GM18519 (cell line): Measurements from ENCODE around the gene ATG4A.

Experiments
- ATAC-seq: cut with Tn5 transposase; IDR thresholded peaks from one replicate; pipeline ENCODE4 v1.9.1; 2021; ENCODE audit warnings: mild to moderate bottlenecking, moderate library complexity; ENCODE audit not compliant: unreplicated experiment, low FRiP score

ATG4A gene

GRCh38 chrX:108091264-108091877 is at the start of gene ATG4A, which contains the start of gene PSMD10:
TSS of gene ATG4A (plus strand) at chrX:108091778. CDS start at chrX:108091827, 49 bp downstream.
TSS of gene PSMD10 (minus strand) at chrX:108091542. CDS start at chrX:108091520, 22 bp downstream.
- ATAC-seq: peak; percentile 93

DNA sequence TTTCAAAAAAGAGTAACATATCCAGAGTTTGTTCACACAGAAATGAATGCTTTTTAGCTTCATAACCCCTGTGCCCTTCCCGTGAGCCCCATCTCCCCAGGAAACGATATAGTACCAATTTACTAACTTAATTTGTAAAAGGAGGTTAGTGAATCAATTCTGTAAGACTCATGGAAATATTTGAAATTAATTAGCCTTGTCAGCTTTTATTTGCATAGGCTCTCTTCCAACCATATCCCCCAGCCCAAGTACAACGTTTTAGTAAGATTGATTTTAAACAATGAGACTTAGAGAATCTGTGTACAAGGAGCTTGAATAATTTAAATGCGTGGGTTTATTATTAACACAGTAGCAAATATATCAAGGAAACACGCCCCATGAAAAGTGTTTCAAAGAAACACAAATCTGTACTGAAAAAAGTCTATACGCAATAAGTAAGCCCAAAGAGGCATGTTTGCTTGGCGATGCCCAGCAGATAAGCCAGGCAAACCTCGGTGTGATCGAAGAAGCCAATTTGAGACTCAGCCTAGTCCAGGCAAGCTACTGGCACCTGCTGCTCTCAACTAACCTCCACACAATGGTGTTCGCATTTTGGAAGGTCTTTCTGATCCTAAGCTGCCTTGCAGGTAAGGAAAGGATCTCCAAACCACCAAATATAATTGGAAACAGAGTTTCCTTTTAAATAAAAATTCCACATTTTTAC is 46.9 kb upstream of the ATG4A start, which contains the start of gene VSIG1:
Gene VSIG1 (plus strand): TSS at position 512 of the 703 bp plus-strand sequence. CDS start 66 bp downstream, at position 578.
- ATAC-seq: no peak

DNA sequence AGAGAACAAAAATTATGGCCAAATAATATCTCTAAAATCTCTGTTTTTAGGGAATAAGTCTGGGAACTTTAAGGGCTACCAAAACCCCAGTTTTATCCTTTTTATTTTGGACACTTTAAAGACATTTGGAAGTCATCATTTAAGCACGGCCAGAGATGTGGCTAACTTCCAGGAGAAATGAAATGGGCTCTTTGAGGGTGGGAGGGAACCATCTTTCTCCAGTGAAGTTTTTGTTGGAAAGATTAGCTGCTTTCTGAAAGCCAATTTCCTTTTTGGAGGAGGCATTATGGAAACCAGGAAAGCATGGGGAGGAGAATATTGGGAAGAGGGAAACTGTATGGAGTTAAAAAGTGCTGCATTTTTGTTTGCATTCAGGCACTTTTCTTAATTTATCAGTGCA is 41.9 kb upstream of the ATG4A start:
- ATAC-seq: no peak

DNA sequence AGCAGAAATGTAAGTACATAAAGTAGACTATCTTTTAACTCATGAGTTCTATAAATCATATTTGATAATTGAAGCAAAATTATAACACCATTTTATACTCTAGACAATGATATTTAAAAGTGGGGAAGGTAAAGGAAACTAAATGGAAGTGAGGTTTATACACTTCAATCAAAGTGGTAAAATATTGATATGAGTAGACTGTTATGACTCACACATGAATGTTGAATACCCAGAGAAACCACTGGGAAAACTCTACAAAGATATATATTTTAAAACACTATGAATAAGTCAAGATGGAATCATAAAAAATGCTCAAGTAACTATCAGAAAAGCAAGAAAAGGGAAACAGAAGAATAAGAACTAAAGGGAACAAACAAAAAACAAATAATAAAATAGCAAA is 38.4 kb upstream of the ATG4A start:
- ATAC-seq: no peak

GRCh38 chrX:108055546-108055945 is 36.0 kb upstream of the ATG4A start:
- ATAC-seq: no peak

GRCh38 chrX:108059801-108060200 is 31.8 kb upstream of the ATG4A start:
- ATAC-seq: no peak

- ATAC-seq: no peak
These were observed 27.6 kb upstream of the ATG4A start for GRCh38 chrX:108064001-108064400.

DNA sequence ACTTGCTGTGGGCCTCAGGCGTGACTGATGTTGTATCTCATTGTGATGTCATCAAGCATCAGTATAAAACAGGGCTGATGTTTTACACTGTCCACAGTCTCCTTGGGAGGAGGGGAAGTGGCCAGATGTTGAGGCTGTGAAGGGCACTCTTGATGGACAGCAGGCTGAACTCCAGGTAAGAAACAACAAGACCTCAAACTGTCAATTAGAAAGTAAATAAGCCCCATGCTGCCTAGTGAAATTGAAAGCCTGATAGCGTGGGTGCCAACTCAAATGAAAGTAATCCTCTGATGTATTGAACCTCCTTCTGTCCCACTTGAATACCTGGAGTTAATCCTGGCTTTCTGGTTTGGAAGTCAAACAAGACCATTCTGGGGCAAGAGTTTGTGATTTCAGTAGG is 27.0 kb upstream of the ATG4A start:
- ATAC-seq: no peak

DNA sequence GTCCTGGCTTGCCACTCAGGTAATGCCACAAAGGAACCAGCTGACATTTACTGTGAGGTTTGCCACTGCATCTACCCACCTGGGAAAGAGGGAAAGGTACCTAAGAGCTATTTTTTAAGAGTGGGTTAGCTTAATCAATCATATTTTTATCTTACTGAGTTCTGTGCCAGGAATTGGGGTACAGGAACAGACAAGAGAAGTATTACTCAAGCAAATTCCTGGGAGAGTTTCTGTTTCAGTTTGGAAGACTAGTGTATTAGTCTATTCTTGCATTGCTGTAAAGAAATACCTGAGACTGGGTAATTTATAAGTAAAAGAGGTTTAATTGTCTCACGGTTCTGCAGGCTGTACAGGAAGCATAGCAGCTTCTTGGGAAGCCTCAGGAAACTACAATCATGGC is 23.5 kb upstream of the ATG4A start:
- no peak for ATAC-seq

- ATAC-seq: no peak
These were observed 20.7 kb upstream of the ATG4A start for GRCh38 chrX:108070891-108071290.

GRCh38 chrX:108071578-108071977 is 20.0 kb upstream of the ATG4A start:
- no peak for ATAC-seq

GRCh38 chrX:108072746-108073145 is 18.8 kb upstream of the ATG4A start:
- ATAC-seq: no peak

DNA sequence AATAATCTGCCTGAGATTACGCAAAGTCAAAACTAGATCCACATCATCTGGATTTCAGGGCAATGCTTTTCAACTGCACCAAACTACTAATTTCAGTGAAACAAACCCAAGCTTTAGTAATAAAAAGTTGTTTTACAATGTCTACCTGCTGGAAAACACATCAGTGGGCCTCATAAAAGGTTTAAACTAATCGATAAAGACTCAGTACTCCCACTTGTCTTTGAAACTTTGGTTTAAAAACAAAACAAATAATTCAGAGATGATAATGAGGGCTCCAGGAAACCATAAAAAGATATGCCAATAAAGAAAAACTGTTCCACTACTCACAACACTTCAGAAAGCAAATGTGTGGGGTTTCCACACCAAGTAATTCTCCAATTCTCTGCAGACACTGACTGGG is 10.5 kb upstream of the ATG4A start:
- ATAC-seq: no peak

GRCh38 chrX:108087792-108088191 is 3.8 kb upstream of the ATG4A start:
- ATAC-seq: no peak

DNA sequence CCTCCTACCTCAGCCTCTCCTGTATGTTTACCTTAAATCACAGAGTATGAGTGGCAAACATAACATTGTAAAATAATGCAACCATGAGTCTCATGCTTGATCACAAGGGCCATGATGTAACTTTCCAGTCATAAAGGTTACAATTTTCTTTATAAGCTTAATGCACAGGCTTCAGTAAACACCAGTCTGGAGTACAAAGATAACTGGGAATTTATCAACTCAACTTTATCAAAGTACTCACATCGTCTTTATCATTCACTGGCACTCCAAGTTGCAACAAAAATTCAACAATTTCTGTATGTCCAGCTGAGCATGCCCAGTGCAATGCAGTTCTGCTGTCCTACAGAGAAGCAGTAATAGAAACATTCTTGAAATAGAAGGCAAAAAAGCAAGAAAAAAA is 3.1 kb upstream of the ATG4A start:
- ATAC-seq: no peak

DNA sequence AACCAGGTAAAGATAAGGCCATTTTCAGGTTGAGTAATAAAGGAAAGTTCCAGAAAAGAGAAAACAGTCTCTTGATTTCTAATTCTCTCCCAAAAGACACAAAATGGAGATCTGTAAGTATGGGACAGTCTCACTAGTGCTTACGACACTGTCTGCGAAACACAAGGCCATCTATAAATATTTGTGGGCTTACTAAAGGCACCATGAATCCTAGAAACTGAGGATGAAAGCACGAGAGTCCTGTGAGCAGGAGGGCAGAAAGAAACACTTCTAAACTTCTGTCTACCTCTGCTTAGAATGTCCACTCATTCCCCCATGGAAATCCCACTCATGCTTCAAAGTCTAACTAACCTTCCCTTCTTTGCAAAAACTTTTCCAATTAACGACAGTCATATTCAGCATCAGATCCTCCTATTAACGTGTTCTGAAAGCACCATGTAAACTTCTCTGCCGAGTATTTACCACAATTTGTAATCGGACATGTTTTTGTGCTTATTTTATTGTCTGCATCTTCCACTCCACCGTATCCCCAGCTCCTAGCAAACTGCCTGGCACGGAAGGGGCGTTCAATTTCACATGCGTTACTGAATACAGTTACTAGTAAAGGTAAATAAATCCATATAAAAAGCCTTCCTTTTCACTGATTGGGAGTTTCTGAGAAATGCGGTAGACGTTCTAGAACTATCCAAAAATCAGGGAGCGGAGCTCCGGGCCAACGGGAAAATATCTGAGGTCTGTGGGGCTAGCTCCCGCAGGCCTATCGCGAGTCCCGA is 901 bp upstream of the ATG4A start:
- peak; percentile 0 for ATAC-seq

GRCh38 chrX:108091878-108092291 is 307 bp downstream of the ATG4A start:
- ATAC-seq: peak; percentile 16

DNA sequence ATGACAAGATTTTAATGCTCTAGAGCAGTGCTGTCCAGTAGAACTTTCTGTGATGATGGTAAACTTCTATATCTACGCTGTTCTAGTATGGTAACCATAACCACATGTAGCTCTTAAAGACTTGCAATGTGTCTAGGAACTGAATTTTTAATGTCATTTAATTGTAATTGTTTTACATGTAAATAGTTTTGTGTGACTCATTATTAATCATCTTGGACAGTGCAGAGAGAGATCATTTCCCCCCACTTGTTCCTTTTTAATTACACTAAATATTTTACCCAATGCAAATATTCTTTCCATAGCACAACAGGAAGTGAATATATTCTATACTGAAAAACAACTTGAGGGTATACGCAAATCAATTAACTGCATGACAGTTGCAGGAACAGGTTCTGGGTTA is 5.8 kb downstream of the ATG4A start:
- ATAC-seq: no peak

GRCh38 chrX:108105473-108105872 is 13.9 kb downstream of the ATG4A start:
- ATAC-seq: no peak

DNA sequence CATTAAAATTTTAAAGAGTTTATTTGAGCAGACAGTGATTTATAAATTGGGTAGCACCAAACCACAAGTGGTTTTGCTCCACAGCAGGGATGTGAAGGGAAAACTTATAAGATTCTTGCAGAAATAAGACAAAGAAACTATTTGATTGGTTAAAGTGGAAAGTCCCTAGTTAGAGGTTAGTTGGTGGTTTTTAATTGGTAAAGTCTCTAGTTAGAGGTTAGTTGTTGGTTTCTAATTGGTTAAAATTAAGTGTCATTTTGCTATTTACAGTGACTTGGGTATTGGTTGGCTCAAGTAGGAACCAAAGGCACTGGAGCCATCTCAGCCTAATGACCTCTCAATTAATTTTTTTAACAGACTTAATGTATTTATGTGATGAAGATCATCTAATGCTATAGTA is 23.0 kb downstream of the ATG4A start:
- ATAC-seq: no peak

GRCh38 chrX:108117988-108118387 is 26.4 kb downstream of the ATG4A start:
- ATAC-seq: no peak
